K562 (cell line): ENCODE results near the gene AUNIP. TPM values are rescaled to one million over a fixed set of nuclear protein-coding genes. Genes with fewer than 3 reads are reported as not detected.

Experiments
- ATAC-seq: fragments of 200-7000 bp; cut with Tn5 transposase; 3 replicates; pipeline ENCODE4 v1.9.1; 2020; ENCODE audit warnings: moderate library complexity
- BruUV-seq: library from RNA; stranded (reverse); fragments of 400-500 nt; replicated peaks from 2 replicates; lab custom pipeline; 2021; lab: Mats Ljungman, UMichigan
- CTCF ChIA-PET: fragments of 300-600 bp; formaldehyde crosslinking; extraction: SDS; loops from one replicate; lab custom pipeline; 2021; ENCODE audit warnings: low intra/inter-chr PET ratio; lab: Yijun Ruan, JAX
- POLR2A ChIA-PET: fragments of 300-600, 350-650 bp; sonication (Branson Sonifier 250); formaldehyde crosslinking; extraction: SDS; loops from one replicate; lab custom pipeline; 2021; ENCODE audit warnings: antibody characterized with exemption, inconsistent platforms; lab: Yijun Ruan, JAX
- DNase-seq, 4 experiments: peaks; one replicate each; pipeline versions ENCODE4 v3.0.0 to v3.0.0-alpha.2; 2011 to 2018; ENCODE audit warnings: low spot score in 3 of 4, mixed read lengths in 3 of 4; ENCODE audit errors: extremely low read depth in 1 of 4
- FAIRE-seq: peaks from 2 replicates; lab custom pipeline; 2011; peaks lifted over from hg19 to GRCh38; lab: Jason Lieb, UNC
- H2AFZ ChIP-seq: 2 replicates; pipeline ENCODE4 v1.6.0; 2011; ENCODE audit warnings: low read depth, low read length, control low read depth, inconsistent platforms
- H3K27ac ChIP-seq: fragments of 200-600 bp; 3 replicates; pipeline ENCODE4 v1.8.0; 2011; ENCODE audit warnings: low read depth, mild to moderate bottlenecking, control low read depth, inconsistent platforms, low read length, moderate library complexity, mixed read lengths; ENCODE audit errors: extremely low read depth
- H3K27me3 ChIP-seq, 2 experiments: fragments of 300-600 bp in 1 of 2; 2 replicates in 1 of 2; 3 replicates in 1 of 2; pipeline versions ENCODE4 v1.6.0 to v1.8.0; 2011; ENCODE audit warnings: inconsistent platforms in 2 of 2, low read length in 2 of 2, mild to moderate bottlenecking in 1 of 2, mixed read lengths in 1 of 2, moderate library complexity in 1 of 2; ENCODE audit not compliant: control insufficient read depth in 2 of 2, insufficient read depth in 2 of 2
- H3K36me3 ChIP-seq: fragments of 300-600 bp; 3 replicates; pipeline ENCODE4 v1.8.0; 2011; ENCODE audit warnings: mild to moderate bottlenecking, low read length, inconsistent platforms; ENCODE audit not compliant: control insufficient read depth, insufficient read depth
- H3K4me1 ChIP-seq, 2 experiments: fragments of 200-600 bp in 1 of 2; replicated peaks in 1 of 2; 2 replicates in 1 of 2; 3 replicates in 1 of 2; pipeline versions ENCODE4 v1.5.1 to v1.8.0; 2011; ENCODE audit warnings: inconsistent platforms in 2 of 2, low read length in 2 of 2, mild to moderate bottlenecking in 1 of 2, mixed read lengths in 1 of 2, moderate library complexity in 1 of 2; ENCODE audit not compliant: control insufficient read depth in 2 of 2, insufficient read depth in 2 of 2
- H3K4me2 ChIP-seq: 2 replicates; pipeline ENCODE4 v1.6.1; 2011; ENCODE audit warnings: low read length, control low read depth, inconsistent platforms, mixed read lengths; ENCODE audit not compliant: insufficient read depth
- H3K4me3 ChIP-seq: fragments of 200-600 bp; sonication (generic), shearing (Covaris generic); 2 replicates; pipeline ENCODE4 v1.5.1; 2016; ENCODE audit warnings: control low read depth, inconsistent platforms
- H3K79me2 ChIP-seq: fragments of 200-600 bp; 3 replicates; pipeline ENCODE4 v1.8.0; 2011; ENCODE audit warnings: low read length, inconsistent platforms; ENCODE audit not compliant: control insufficient read depth, insufficient read depth
- H3K9ac ChIP-seq, 2 experiments: 2 replicates each; pipeline versions ENCODE4 v1.6.0 to v1.6.1; 2011; ENCODE audit warnings: low read depth in 2 of 2, low read length in 2 of 2, control low read depth in 1 of 2, inconsistent platforms in 1 of 2, mild to moderate bottlenecking in 1 of 2, mixed read lengths in 1 of 2; ENCODE audit not compliant: insufficient read depth in 1 of 2
- H3K9me1 ChIP-seq: one replicate; pipeline ENCODE4 v1.6.0; 2011; ENCODE audit warnings: inconsistent platforms, mild to moderate bottlenecking, low read length, moderate library complexity; ENCODE audit not compliant: control insufficient read depth, insufficient read depth
- H3K9me3 ChIP-seq: replicated peaks from 2 replicates; pipeline ENCODE4 v1.5.1; 2011; ENCODE audit warnings: low read depth, low read length, inconsistent platforms; ENCODE audit not compliant: control insufficient read depth, insufficient read depth
- H4K20me1 ChIP-seq: replicated peaks from 2 replicates; pipeline ENCODE4 v1.6.1; 2011; ENCODE audit warnings: low read length, inconsistent platforms, mixed read lengths; ENCODE audit not compliant: control insufficient read depth, insufficient read depth
- ZNF175 ChIP-seq: fragments of 200-800 bp; sonication (Bioruptor generic); IDR thresholded peaks from 2 replicates; pipeline ENCODE4 v1.6.1; 2016; ENCODE audit warnings: low read depth, mild to moderate bottlenecking, missing genetic modification characterization, missing compliant biosample characterization
- WGBS: fragments of 100-300 bp; shearing (Covaris generic); methylation state at CpG from one replicate; pipeline ENCODE4 v1.1.6; 2016; ENCODE audit warnings: low coverage, mixed read lengths; ENCODE audit not compliant: insufficient coverage; ENCODE audit errors: missing lambda C conversion rate; 5-methylcytosine and 5-hydroxymethylcytosine counted together
- in situ Hi-C: fragments of 300-500 bp; cut with MboI; formaldehyde crosslinking; loops from 4 replicates; pipeline ENCODE4 v1.15.0; 2018; ENCODE audit warnings: inconsistent platforms, mixed read lengths
- intact Hi-C: fragments of 100-400 bp; cut with micrococcal nuclease; formaldehyde crosslinking; loops from 2 replicates; pipeline ENCODE4 v1.14.2; 2022
- polyA plus RNA-seq, 8 experiments: library from polyadenylated mRNA; depleted of rRNA in 4 of 8; stranded (reverse) in 5 of 8; unstranded in 3 of 8; fragments of >200 nt; fragmentation: Nextera tagmentation in 2 of 8; fragmentation: Illumina TruSeq in 1 of 8; extraction: Ambion mirVana in 2 of 8; extraction: Trizol in 1 of 8; gene quantifications; 2 replicates each; pipeline versions ENCODE4 v1.2.1 to v1.2.3, GENCODE V29; 2011 to 2014; ENCODE audit warnings: inconsistent platforms in 1 of 8, missing spikeins in 1 of 8
- total RNA-seq, 7 experiments: library from RNA; depleted of rRNA in 6 of 7; stranded (reverse); fragments of >200 nt in 6 of 7; fragmentation: Illumina TruSeq in 2 of 7; extraction: Trizol in 2 of 7; gene quantifications; 2 replicates each; pipeline versions ENCODE4 v1.2.1 to v1.2.3, GENCODE V29; 2011 to 2021; ENCODE audit warnings: low replicate concordance in 1 of 7
- TF ChIP-seq, protein P1 (sequence below): sonication (generic); formaldehyde crosslinking; IDR thresholded peaks from 2 replicates; pipeline ENCODE4 v1.9.0; 2022; ENCODE audit warnings: mild to moderate bottlenecking, missing genetic modification reagents

Gene AUNIP
- total and polyA plus RNA-seq, 9 of the 15 experiments (the other 6 are each of a cell fraction or from before 2014, with no cell fraction given): 12.1 to 53.8 (median 47.1) TPM

DNA sequence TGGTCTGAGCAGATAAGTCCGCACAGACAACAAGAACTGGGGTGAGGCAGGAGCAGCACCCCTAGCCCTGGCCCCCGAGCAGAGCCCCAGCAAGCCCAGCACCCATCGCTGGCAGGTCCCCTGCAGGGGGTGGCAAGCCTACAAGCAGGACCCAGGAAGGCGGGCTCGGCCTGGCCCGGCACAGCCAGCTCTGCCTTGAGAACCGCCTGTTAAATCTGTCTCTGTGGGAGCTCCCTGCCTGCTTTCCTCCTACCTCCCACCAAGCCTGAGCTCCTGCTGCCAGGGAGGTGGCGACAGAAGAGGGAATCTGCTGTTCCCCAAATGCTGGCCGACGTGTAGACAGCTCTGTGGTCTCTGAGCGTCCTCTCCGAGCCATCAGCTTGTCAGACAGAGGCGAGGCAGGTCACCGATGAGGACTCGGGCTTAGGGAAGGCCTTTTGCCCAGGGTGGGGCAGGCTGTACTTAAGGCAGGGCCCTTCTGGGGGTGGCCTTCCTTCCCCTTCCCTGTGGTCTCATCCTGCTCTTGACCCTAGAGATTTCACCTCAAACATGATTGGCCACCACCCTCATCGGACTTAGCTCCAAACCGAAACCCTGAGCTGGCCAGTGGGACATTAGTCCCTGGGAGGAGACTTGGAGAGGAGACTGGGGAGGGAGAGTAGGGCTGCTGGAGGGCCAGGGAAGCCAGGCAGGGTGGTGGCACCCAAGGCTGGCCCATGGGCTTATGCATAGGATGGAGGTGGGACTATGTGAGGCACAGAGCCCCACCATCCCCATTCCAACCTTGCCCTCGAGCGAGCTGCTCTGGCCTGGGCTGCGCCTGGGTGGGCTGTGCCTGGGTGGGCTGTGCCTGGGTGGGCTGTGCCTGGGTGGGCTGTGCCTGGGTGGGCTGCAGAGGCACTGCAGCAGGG lies 51.5 kb downstream of the AUNIP start:
- Histone ChIP-seq H3K4me3 (no peak overlapping the region), H3K9ac (peak overlapping the region in 1 of 2 experiments; percentile 70; a peak in 1 of 4 replicates), H3K27ac (no peak overlapping the region), H3K4me1 (peaks cover 6 to 44% of the 10 kb centered on the region in 2 experiments; a peak in 4 of 5 replicates), H3K27me3 (no peaks in the 10 kb centered on the region), H3K9me3 (no peaks in the 10 kb centered on the region), H2AFZ (no peak overlapping the region), H4K20me1 (peaks cover 4% of the 10 kb centered on the region; the same call in 1 of the 2 replicates), H3K79me2 (no peaks in the 10 kb centered on the region), H3K9me1 (no peaks in the 10 kb centered on the region), H3K36me3 (no peaks in the 10 kb centered on the region), H3K4me2 (no peak overlapping the region)
- DNase-seq: no peak
- no peak for FAIRE-seq
- ChIA-PET POLR2A (interaction anchor here (0.5 to 2.2 kb wide), 9 partner anchors 8 to 1216 kb away, joined by 3 to 12 read pairs (median 3); partner anchors contain the start of genes MTFR1L and RSRP1), CTCF (interaction anchor here (0.6 kb wide), 1 partner anchor 263 kb away, joined by 3 read pairs; no protein-coding TSS in a partner anchor)
- TF ChIP-seq ZNF175 (CRISPR knock-in tag): no peak
- TF ChIP-seq, protein P1, sequence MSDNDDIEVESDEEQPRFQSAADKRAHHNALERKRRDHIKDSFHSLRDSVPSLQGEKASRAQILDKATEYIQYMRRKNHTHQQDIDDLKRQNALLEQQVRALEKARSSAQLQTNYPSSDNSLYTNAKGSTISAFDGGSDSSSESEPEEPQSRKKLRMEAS (CRISPR knock-in tag): 0 out of 2 replicates have a peak, but pooled peaks have one; percentile 21
- intact Hi-C loops: no loop called here
- no peak for ATAC-seq
- BruUV-seq: no TSS peak
- WGBS: 60% methylated on average over 20 of the region's 20 CpGs
- in situ Hi-C loops: no loop called here
